Measurements from ENCODE around the gene WFS1.

The WFS1 gene

GRCh38 chr4:6257247-6258025 is 12.2 kb upstream of the WFS1 start:
- DNase-seq: peak in 4 of 56 donors; percentile 13 to 42 (median 24)

DNA sequence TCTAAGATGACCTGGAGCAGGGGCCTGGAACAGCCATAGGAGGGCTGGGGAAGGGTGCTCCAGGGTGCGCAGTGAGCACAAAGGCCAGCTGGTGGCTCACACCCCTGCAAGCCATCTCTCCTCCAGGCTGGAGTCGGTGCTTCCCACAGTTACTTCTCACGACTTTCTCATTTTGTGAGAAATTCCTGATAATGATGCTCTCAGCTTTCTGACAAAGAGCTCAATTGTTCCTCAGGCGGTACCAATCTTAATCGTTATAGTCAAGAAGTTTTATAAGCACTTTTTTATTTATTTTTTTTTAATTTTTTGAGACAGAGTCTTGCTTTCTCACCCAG is 11.7 kb upstream of the WFS1 start:
- no peak for DNase-seq

- no peak for DNase-seq
Observed at GRCh38 chr4:6258741-6259140, 10.9 kb upstream of the WFS1 start.

DNA sequence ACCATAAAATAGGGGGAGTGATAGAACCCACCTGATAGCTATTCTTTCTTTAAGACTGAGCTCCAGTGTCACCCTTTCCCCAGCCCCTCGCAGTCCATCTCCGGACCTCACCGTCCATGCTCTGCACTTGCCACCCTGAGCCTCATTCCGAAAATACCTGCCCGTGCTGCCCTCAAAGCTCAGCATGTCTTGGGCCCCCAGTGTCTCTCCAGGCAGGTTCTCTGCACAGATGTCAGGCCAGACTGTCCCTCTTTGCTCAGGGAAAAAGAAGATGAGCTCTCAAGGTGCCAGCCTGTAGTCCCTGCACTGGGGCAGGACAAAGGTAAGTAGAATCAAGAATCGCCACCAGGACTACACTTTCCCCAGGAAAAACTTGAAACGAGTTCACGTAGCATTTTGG is 9.8 kb upstream of the WFS1 start:
- DNase-seq: no peak

- DNase-seq: no peak
Observed at GRCh38 chr4:6262176-6262575, 7.5 kb upstream of the WFS1 start.

DNA sequence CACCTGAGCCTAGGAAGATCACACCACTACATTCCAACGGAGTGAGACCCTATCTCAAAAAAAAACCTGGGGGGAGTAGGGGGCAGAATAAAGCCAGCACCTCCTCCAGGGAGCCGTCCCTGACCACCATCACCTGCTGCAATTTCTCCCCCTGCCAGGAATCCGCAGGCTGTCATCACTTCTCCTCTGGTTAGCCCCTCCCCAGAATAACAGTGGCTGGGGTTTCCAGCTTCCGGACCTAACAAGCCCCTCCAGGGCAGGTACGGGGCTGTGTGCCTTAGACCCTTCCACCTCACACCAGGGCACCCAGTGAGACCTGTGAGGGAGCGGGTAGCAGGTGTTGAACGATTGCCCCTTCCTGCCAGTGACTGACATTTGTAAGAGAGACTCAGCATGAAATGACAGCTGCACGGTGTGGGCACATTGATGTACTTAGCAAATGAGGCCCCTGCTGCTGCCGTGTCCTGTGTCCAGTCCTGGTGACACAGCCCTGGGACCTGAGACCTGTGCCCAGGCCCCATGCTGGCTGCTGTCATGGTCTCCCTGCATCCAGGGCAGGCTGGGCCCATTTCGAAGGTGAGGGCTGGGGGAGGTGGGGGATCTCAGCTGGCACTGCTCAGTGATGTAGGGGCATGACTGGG is 6.7 kb upstream of the WFS1 start:
- no peak for DNase-seq

DNA sequence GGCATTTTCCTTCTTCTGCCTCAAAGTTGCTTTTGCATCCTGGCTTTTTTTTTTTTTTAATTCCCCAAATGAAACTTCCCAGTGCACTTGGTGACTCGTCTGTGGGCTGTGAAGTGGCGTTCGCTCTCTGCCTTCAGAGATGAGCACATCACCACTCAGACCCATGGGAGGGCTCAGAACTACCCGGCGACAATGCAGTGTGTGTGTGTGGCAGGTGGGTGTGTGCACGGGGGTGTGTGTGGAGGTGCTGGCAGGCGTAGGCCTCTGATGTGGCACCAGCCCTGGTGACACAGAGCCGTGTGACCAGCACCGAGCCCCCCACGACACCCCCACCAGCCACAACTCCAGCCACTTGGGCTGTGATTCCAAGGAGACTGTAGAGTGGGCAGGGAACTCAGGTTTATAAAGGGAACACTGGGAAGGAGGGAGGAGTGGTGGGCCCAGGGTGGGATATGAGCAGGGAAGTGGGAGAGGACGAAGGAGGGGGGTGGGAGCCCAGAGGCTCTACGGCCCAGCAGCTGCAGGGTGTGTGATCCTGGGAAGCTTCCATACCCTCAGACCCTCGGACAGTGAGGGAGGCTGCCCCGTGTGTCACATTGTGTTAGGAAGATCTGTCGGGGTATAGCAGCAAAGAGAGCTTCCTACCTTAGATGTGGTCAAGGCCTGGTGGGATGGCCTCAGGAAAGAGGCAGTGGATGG is 6.0 kb upstream of the WFS1 start:
- DNase-seq: peak in 10 of 56 donors; percentile 16 to 59 (median 42)

GRCh38 chr4:6264225-6264540 is 5.5 kb upstream of the WFS1 start:
- no peak for DNase-seq

GRCh38 chr4:6265546-6265945 is 4.1 kb upstream of the WFS1 start:
- DNase-seq: no peak

- DNase-seq: no peak
Observed at GRCh38 chr4:6267573-6267972, 2.1 kb upstream of the WFS1 start.

DNA sequence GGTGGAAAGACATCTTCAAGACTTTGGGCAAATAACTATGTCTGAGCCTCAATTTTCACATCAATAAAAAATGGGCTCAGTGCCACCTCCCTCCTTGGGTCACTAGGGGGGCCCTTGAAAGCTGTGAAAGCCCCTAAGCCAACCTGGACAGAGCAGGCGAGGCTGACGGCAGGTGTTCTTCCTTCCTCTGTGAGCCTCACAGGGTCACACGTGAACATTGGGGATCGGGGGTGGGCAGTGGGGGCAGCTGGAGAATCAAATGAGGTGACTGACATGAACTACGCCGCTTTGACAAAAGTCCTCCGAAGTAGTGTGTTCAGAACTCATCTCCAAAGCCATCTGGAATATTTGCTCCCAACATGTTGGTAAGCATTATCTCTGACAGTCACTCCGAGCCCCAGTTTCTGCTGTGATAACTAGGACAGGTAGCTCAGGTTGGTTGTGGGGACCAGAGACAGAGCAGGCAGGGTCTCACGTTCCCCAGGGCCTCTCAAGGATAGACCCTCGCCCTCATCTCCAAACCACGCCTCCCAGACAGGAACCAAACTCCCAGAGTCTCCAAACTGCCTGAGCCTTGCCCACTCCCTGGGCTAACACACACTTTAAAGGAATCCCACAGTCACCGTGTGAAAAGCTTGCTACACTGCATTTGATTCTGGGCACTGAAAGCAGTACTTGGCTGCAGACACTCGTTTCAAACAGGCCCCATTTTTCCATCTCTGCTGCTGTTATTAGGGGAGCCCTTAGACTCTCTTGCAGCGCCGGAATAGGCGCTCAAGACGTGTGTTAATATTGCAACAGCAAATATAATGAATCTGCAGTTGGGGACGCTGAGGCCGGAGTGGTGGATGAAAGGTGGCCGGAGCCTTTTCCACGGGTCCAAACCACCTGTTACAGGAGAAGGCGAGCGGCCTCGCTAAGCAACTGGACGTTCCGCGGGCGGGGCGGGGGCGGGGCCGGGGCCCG is 717 bp upstream of the WFS1 start:
- DNase-seq: no peak

DNA sequence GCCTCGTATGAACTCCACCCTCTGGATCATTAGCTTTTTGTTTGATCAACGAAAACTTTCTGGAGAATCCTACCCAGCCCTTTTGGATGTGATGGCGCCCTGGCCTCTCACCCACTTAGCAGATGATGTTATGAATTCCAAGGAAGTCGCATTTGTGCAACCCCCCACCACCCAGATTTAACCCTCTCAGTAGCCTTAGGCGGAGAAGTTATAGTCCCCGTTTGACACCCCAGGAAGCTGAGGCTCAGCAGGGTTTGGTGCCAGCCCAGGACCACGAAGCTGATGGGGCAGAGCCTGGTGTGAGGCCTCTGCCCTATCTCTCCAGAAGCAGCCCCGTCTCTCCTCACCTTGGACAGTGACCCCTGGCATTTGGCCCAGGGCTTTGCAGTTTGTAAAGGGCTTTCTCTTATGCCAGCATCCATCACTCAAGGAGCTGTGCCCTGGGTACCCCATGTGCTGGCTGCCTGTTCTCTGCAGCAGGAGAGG is 1.0 kb downstream of the WFS1 start:
- peak in 1 of 56 donors; percentile 33 for DNase-seq

DNA sequence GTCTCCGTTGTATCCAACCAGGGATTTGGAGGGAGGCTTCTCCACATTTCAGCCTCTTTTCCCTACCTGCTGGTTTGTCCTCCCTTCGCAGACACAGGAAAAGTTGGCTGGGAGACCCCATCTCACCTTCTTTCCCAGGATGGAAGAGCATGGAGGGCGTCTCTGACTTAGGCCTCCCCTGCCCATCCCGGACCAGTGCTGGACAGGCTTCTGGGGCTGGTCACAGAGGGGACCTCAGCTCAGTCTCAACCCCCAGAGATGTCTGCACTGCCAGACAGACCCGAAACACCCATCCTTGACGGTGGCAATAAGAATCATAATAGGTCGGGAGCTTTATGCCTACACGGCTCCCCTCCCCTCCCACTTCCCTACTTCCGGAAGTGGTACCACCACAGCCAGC is 1.6 kb downstream of the WFS1 start:
- no peak for DNase-seq

- no peak for DNase-seq
Observed at GRCh38 chr4:6271701-6272465, 2.2 kb downstream of the WFS1 start.

GRCh38 chr4:6272863-6273660 is 3.4 kb downstream of the WFS1 start:
- no peak for DNase-seq

GRCh38 chr4:6273661-6273990 is 4.0 kb downstream of the WFS1 start:
- no peak for DNase-seq

- DNase-seq: no peak
Observed at GRCh38 chr4:6275351-6275750, 5.7 kb downstream of the WFS1 start.

GRCh38 chr4:6275898-6276806 is 6.5 kb downstream of the WFS1 start:
- peak in 9 of 56 donors; percentile 9 to 67 (median 38) for DNase-seq
